HepG2 (cell line): ENCODE results near the gene EEF1E1. TPM values are rescaled to one million over a fixed set of nuclear protein-coding genes. Genes with fewer than 3 reads are reported as not detected.

Experiments
- CEBPG ChIP-seq: IDR thresholded peaks from 2 replicates; pipeline ENCODE4 v1.6.1; 2016
- DR1 ChIP-seq: sonication (generic); formaldehyde crosslinking; IDR thresholded peaks from 2 replicates; pipeline ENCODE4 v1.8.0; 2021; ENCODE audit warnings: mild to moderate bottlenecking, missing genetic modification reagents, inconsistent platforms
- ERF ChIP-seq: IDR thresholded peaks from 2 replicates; pipeline ENCODE4 v1.6.1; 2018; ENCODE audit warnings: missing biosample characterization, missing genetic modification reagents
- FOSL2 ChIP-seq: sonication (generic); formaldehyde crosslinking; IDR thresholded peaks from 2 replicates; pipeline ENCODE4 v1.4.0; 2020; ENCODE audit warnings: missing genetic modification reagents
- FOXP1 ChIP-seq, 2 experiments: fragments of 450-650 bp in 1 of 2; IDR thresholded peaks; 2 replicates each; pipeline ENCODE4 v1.6.1; 2017 to 2018; ENCODE audit warnings: antibody characterized with exemption in 1 of 2
- HDAC2 ChIP-seq: sonication (generic); formaldehyde crosslinking; IDR thresholded peaks from 2 replicates; pipeline ENCODE4 v1.4.0; 2020; ENCODE audit warnings: missing genetic modification reagents
- MED13 ChIP-seq: sonication (generic); formaldehyde crosslinking; IDR thresholded peaks from 2 replicates; pipeline ENCODE4 v1.5.0; 2020; ENCODE audit warnings: missing genetic modification reagents
- MIER3 ChIP-seq: IDR thresholded peaks from 2 replicates; pipeline ENCODE4 v1.6.1; 2016; ENCODE audit warnings: missing compliant biosample characterization, borderline replicate concordance
- NCOR1 ChIP-seq: fragments of 200-600 bp; sonication (generic); IDR thresholded peaks from 2 replicates; pipeline ENCODE4 v1.7.0; 2017; ENCODE audit warnings: antibody characterized with exemption, low read length, borderline replicate concordance
- POLR2G ChIP-seq: fragments of 200-400 bp; formaldehyde crosslinking; IDR thresholded peaks from 2 replicates; pipeline ENCODE4 v1.6.1; 2018; ENCODE audit warnings: mild to moderate bottlenecking, low read depth, low read length, moderate library complexity
- RERE ChIP-seq: IDR thresholded peaks from 2 replicates; pipeline ENCODE4 v1.6.1; 2016; ENCODE audit warnings: low read depth, missing genetic modification reagents, missing compliant biosample characterization
- RXRB ChIP-seq: IDR thresholded peaks from 2 replicates; pipeline ENCODE4 v1.6.1; 2016; ENCODE audit warnings: borderline replicate concordance, missing genetic modification reagents, missing compliant biosample characterization
- SALL2 ChIP-seq: sonication (generic); formaldehyde crosslinking; IDR thresholded peaks from 2 replicates; pipeline ENCODE4 v1.8.1; 2023; ENCODE audit warnings: mild to moderate bottlenecking, missing genetic modification reagents, inconsistent platforms
- TBX2 ChIP-seq: sonication (generic); formaldehyde crosslinking; IDR thresholded peaks from 2 replicates; pipeline ENCODE4 v1.5.0; 2020; ENCODE audit warnings: missing genetic modification reagents, mild to moderate bottlenecking, borderline replicate concordance
- TEAD3 ChIP-seq: optimal IDR thresholded peaks from 2 replicates; pipeline ENCODE3; 2016; ENCODE audit warnings: borderline replicate concordance
- TRIM22 ChIP-seq: fragments of 450-650 bp; IDR thresholded peaks from 2 replicates; pipeline ENCODE4 v1.6.1; 2017
- ZNF292 ChIP-seq: sonication (generic); formaldehyde crosslinking; IDR thresholded peaks from 2 replicates; pipeline ENCODE4 v1.8.1; 2022; ENCODE audit warnings: mild to moderate bottlenecking, low read depth, missing genetic modification reagents, borderline replicate concordance
- ZNF331 ChIP-seq: sonication (generic); formaldehyde crosslinking; IDR thresholded peaks from 2 replicates; pipeline ENCODE4 v1.4.0; 2020; ENCODE audit warnings: missing genetic modification reagents
- ZNF337 ChIP-seq: sonication (generic); formaldehyde crosslinking; IDR thresholded peaks from 2 replicates; pipeline ENCODE4 v1.5.1; 2020; ENCODE audit warnings: missing genetic modification reagents, low read depth, mild to moderate bottlenecking, borderline replicate concordance
- ZNF34 ChIP-seq: sonication (generic); formaldehyde crosslinking; IDR thresholded peaks from 2 replicates; pipeline ENCODE4 v1.4.0; 2020; ENCODE audit warnings: mild to moderate bottlenecking, missing genetic modification reagents, borderline replicate concordance
- ZNF501 ChIP-seq: sonication (generic); formaldehyde crosslinking; IDR thresholded peaks from 2 replicates; pipeline ENCODE4 v1.5.1; 2020; ENCODE audit warnings: mild to moderate bottlenecking, moderate library complexity, missing genetic modification reagents
- ZSCAN21 ChIP-seq: sonication (generic); formaldehyde crosslinking; IDR thresholded peaks from 2 replicates; pipeline ENCODE4 v1.8.0; 2022; ENCODE audit warnings: mild to moderate bottlenecking, missing genetic modification reagents, moderate library complexity, borderline replicate concordance
- ZSCAN31 ChIP-seq: sonication (generic); formaldehyde crosslinking; IDR thresholded peaks from 2 replicates; pipeline ENCODE4 v1.5.0; 2020; ENCODE audit warnings: low read depth, mild to moderate bottlenecking, missing genetic modification reagents
- polyA plus RNA-seq, 8 experiments: library from polyadenylated mRNA; depleted of rRNA in 3 of 8; stranded (reverse) in 7 of 8; unstranded in 1 of 8; fragments of >200 nt; fragmentation: Illumina TruSeq in 4 of 8; extraction: Trizol in 4 of 8; gene quantifications; 2 replicates each; pipeline versions ENCODE4 v1.2.1 to v1.2.3, GENCODE V29; 2011 to 2016; ENCODE audit warnings: low read depth in 4 of 8, missing spikeins in 1 of 8, mixed read lengths in 1 of 8; ENCODE audit not compliant: insufficient read depth in 1 of 8
- total RNA-seq, 5 experiments: library from RNA; depleted of rRNA; stranded (reverse); fragments of >200 nt; fragmentation: Illumina TruSeq; extraction: Trizol; gene quantifications; 2 replicates each; pipeline ENCODE4 v1.2.3, GENCODE V29; 2016; ENCODE audit warnings: low read depth in 1 of 5

Gene EEF1E1
- total and polyA plus RNA-seq, 2 of the 13 experiments (the other 11 are each of a cell fraction or from before 2014, with no cell fraction given), result 128 to 188 TPM

GRCh38 chr6:8108031-8108660 lies 5.8 kb upstream of the EEF1E1 start (continued):
- TF ChIP-seq RERE (CRISPR knock-in tag), result 0 out of 2 replicates have a peak, but pooled peaks have one; percentile 12
- TF ChIP-seq ERF (CRISPR knock-in tag), result peak; percentile 61
- TF ChIP-seq MIER3 (CRISPR knock-in tag), result 0 out of 2 replicates have a peak, but pooled peaks have one; percentile 66
- peak; percentile 48; the same call in 1 of the 2 replicates for TF ChIP-seq POLR2G
- 0 out of 2 replicates have a peak, but pooled peaks have one; percentile 45 for TF ChIP-seq ZNF331 (CRISPR knock-in tag)
- TF ChIP-seq MED13 (CRISPR knock-in tag), result no peak
- TF ChIP-seq FOXP1 (IDR thresholded peaks at IDR 0.05), result peak; percentile 56; the same call in 1 of the 2 replicates
- peak; percentile 87 for TF ChIP-seq FOXP1 (CRISPR knock-in tag; IDR thresholded peaks at IDR 0.05)
- no peak for TF ChIP-seq DR1
- peak; percentile 57; the same call in 1 of the 2 replicates for TF ChIP-seq CEBPG
- TF ChIP-seq RXRB (CRISPR knock-in tag), result peak; percentile 49; the same call in 1 of the 2 replicates
- no peak for TF ChIP-seq ZNF337 (CRISPR knock-in tag)
- no peak for TF ChIP-seq NCOR1
- peak; percentile 16; the same call in 1 of the 2 replicates for TF ChIP-seq HDAC2 (CRISPR knock-in tag)
- TF ChIP-seq SALL2 (CRISPR knock-in tag), result 0 out of 2 replicates have a peak, but pooled peaks have one; percentile 56
- peak; percentile 70; the same call in 1 of the 2 replicates for TF ChIP-seq ZSCAN31 (CRISPR knock-in tag)
- no peak for TF ChIP-seq TRIM22
- peak; percentile 99 for TF ChIP-seq FOSL2
- TF ChIP-seq ZNF292, result peak; percentile 27; the same call in 1 of the 2 replicates
- TF ChIP-seq ZSCAN21 (CRISPR knock-in tag), result peak; percentile 73; the same call in 1 of the 2 replicates
- TF ChIP-seq ZNF501, result peak; percentile 37; the same call in 1 of the 2 replicates
- TF ChIP-seq TBX2 (CRISPR knock-in tag), result peak; percentile 58; the same call in 1 of the 2 replicates
- peak; percentile 78; the same call in 1 of the 2 replicates for TF ChIP-seq ZNF34 (CRISPR knock-in tag)
- peak; percentile 89 for TF ChIP-seq TEAD3 (CRISPR knock-in tag)
